GM10248 (cell line): Measurements from ENCODE around the gene MAN1C1.
"Not testable (repeated sequence)": the region's sequence is repeated elsewhere in the genome, so short reads cannot be mapped to it uniquely, and the experiment has no call there.

Experiments
- CTCF ChIA-PET: fragments of 300-600 bp; sonication (Branson Sonifier 250); formaldehyde crosslinking; extraction: SDS; loops from one replicate; lab custom pipeline; 2021; ENCODE audit warnings: antibody characterized with exemption; lab: Yijun Ruan, JAX
- POLR2A ChIA-PET: fragments of 350-650 bp; sonication (Branson Sonifier 250); formaldehyde crosslinking; extraction: SDS; loops from one replicate; lab custom pipeline; 2020; ENCODE audit warnings: antibody characterized with exemption; lab: Yijun Ruan, JAX
- DNase-seq: peaks from one replicate; pipeline ENCODE4 v3.0.0; 2012; ENCODE audit errors: extremely low spot score
- TF ChIP-seq, protein P1 (sequence below): IDR thresholded peaks from 2 replicates; pipeline ENCODE4 v1.5.1; 2012; ENCODE audit warnings: mild to moderate bottlenecking, low read depth; ENCODE audit errors: extremely low read depth, missing control alignments, control extremely low read depth

The MAN1C1 gene

DNA sequence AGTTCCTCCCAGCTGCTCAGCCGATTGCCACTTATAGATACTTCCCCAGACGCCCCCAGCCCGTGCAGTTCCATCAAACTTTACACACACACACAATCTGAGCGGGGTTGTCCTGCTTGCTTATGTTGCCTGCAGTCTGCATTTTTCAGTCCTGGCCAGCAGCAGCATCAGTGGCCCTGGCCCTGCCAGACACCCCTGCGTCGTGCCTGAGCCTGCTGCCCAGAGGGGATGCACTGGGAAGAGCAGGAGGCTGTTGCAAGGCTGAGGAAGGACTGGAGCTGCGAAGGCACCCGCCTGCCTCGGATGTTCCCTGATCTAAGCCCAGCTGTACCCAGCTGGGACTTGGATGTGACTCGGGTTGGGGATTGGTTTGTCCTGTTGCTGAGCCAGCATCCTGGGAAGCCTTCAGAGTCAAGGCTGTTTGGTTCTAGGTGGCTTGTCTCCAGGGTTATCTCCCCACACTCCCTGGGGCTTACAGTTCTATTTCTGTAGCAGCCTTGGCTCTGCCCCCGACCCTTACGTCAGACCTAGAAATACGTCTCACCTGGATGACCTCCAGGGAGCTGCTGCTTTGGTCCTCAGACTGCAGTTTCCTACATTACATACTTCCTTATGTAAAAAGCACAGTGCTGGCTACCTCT, 42.3 kb downstream of the MAN1C1 start:
- DNase-seq: no peak
- POLR2A ChIA-PET: no interaction called here
- CTCF ChIA-PET: no interaction called here
- TF ChIP-seq, protein P1, sequence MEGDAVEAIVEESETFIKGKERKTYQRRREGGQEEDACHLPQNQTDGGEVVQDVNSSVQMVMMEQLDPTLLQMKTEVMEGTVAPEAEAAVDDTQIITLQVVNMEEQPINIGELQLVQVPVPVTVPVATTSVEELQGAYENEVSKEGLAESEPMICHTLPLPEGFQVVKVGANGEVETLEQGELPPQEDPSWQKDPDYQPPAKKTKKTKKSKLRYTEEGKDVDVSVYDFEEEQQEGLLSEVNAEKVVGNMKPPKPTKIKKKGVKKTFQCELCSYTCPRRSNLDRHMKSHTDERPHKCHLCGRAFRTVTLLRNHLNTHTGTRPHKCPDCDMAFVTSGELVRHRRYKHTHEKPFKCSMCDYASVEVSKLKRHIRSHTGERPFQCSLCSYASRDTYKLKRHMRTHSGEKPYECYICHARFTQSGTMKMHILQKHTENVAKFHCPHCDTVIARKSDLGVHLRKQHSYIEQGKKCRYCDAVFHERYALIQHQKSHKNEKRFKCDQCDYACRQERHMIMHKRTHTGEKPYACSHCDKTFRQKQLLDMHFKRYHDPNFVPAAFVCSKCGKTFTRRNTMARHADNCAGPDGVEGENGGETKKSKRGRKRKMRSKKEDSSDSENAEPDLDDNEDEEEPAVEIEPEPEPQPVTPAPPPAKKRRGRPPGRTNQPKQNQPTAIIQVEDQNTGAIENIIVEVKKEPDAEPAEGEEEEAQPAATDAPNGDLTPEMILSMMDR: no peak

DNA sequence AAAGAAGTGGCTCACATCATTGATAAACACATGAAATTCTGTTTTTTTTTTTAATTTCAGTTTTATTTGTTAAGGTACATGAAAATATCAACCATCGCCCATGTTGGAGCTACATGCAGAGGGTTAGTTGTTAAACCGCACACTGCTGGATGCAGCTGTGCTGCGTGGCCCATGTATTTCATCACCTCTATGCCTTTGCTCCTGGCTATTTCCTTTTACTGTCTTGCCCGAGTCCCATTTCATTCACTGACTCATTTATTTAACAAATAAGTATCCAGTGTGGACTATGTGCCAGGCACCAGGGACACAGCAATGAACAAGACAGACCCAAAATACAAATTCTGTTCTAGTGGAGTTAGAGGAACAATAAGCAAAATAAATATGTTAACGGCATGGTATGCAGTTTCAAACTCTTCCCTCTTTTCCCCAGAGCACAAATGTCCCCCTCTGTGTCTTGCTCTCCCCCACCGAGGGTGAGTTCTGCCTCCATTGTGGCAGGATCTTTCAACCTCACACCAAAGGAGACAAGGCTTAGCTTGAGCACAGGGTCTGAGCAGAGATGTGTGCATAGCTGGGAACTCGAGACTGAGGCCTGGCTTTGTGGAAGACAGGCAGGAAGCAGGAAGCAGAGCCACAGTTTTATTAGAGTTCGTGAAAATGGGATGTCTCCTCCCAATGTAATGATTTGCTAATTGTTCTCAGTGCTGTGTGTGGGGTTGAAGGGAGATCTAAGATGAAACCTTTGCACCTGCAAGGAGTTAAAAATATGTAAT, 44.6 kb downstream of the MAN1C1 start:
- no peak for DNase-seq
- ChIA-PET POLR2A (no interaction called here), CTCF (no interaction called here)
- TF ChIP-seq, protein P1: no peak

DNA sequence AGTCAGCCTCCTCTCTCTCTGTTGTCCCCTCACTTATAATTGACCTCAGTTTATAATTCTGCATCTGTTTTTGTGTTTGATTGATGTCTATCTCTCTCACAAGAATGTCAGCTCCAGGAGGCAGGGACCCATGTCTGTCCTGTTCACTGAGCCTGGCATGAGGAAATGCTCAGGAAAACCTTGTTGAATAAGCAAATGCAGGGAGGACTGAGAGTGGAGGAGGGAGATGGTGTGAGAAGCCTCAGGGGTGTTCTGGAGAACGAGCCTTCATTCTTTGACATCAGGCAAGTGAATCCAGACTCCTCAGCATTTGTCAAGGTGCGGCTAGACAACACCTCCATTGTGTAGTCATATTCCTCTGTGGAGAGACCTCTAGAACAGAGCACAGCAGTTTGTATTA, 45.5 kb downstream of the MAN1C1 start:
- CTCF ChIA-PET: no interaction called here
- DNase-seq: no peak
- TF ChIP-seq, protein P1: no peak
- POLR2A ChIA-PET: no interaction called here

DNA sequence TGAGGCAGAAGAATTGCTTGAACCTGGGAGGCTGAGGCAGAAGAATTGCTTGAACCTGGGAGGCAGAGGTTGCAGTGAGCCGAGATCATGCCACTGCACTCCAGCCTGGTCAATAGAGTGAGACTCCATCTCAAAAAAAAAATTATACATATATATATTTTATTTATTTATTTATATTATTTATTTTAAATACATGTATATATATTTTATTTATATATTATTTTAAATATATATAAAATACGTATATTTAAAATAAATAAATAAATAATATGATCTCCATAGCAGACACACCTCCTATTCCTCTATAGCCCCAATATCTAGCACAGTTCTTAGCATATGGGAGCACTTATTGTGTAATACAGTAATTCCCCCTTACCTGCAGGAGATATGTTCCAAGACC, 46.4 kb downstream of the MAN1C1 start:
- POLR2A ChIA-PET, CTCF ChIA-PET, DNase-seq: not testable (repeated sequence)

DNA sequence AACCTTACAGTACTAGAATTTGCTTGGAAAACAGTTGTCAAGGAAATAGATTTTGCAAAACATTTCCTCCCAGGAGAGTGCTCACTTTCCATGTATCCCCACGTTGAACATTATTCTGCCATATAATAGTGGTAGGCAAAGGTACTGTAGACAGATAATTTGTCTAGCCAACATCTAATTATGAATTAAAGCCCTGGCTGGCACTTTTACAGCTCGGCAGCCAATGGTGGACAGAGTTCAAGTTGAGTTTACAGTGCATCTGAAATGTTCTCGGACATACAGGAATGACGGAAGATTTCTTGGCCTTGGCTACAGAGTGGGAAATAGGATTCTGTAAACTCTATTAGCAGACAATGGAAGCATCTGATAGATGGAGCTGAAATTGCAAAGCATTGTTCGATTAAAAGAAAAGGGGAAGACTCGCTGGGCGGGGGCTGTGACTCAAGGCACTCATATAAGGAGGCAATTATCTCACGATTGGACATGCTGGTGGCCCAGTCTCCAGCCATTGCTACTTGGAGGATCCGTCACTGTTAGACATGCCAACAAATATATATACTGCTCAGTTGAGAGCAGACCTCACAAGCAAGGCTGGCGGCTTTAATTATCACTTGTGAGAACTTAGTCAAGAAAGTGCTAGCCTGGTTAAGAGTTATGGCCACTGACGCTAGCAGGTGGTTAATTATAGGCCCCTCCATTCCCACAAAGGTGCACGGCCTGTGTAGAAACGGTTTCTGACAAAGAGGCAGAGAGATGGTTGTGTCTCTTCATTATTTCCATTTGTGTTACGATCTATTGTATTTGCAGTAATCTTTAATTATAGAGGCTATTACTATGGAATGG, 48.0 kb downstream of the MAN1C1 start:
- DNase-seq: no peak
- ChIA-PET CTCF (no interaction called here), POLR2A (interaction anchor here (0.6 kb wide), 1 partner anchor 116 kb away, joined by 3 read pairs; no protein-coding TSS in a partner anchor)
- TF ChIP-seq, protein P1: no peak

DNA sequence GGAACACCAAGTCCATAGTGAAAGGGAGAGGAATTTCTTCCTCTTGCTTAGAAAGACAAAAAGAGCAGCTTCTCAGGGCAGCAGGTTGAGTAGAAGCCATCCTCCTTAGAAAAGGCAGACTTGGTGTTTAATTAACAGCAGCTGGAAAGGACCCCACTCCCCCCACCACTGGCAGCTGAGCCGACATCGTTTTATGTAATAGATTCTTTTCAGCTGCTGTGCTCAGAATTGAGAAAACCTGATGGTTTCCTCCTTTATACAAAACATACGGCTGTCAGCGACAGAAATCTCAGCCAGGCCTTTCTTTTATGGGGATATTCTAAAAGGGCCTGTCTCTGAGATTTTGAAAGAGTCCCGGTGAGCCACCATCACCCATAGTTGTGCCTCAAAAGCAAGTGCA, 49.9 kb downstream of the MAN1C1 start:
- ChIA-PET CTCF (no interaction called here), POLR2A (no interaction called here)
- DNase-seq: no peak
- TF ChIP-seq, protein P1: no peak
